Ammon's horn (tissue), 1 donor: ENCODE data around the gene KIAA0319L.

Source experiments
- DNase-seq: peaks from one replicate; pipeline ENCODE4 v3.0.0-alpha.2; 2016; ENCODE audit warnings: low spot score

Gene KIAA0319L

DNA sequence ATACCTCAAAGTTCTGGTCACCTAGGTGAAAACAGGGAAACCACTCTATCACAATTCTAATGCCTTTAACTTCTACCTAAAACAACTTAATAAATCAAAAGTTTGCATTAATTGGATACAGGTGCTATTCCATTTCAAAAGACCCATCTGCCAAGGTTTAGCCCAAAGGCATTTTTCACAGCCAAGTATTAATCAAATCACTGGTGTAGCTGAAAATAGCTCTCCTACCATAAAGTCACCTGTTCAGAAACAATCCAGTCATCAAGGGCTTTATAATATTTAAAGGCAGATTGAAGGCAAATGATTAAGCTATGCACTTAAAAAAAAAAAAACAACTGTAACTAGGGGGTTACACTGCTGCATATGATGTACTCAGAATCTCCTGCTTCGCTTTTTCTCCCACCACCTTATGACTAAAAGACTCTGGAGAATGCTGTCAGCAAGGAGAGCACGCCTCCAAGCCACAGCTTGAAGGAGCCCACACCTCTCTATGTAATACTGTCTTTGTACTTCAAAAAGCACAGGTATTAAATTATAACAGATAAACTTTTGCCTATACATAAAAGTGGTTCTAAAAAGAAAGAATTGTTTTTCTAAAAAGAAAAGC lies 20.5 kb downstream of the KIAA0319L start:
- no peak for DNase-seq

DNA sequence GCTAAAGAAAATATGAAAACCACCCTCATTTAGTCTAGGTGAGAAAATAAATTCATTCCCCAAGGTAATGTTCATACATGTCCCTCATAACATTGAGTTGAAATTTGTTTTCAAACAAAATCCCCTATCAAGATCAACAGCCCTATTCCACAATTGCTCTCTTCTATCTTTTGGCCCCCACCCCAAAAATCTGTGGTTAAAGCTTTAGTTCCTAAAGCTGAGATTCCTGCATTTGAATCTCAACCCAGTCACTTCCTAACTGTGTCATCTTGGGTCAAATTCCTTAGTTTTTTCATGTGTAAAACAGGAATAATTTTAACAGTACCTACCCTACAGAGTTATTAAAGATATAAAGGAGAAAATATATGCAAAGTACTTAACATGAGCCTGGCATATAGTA lies 22.0 kb downstream of the KIAA0319L start:
- DNase-seq = no peak

GRCh38 chr1:35533586-35533985 lies 23.6 kb downstream of the KIAA0319L start:
- no peak for DNase-seq

GRCh38 chr1:35532497-35533223 lies 24.5 kb downstream of the KIAA0319L start:
- DNase-seq = no peak

DNA sequence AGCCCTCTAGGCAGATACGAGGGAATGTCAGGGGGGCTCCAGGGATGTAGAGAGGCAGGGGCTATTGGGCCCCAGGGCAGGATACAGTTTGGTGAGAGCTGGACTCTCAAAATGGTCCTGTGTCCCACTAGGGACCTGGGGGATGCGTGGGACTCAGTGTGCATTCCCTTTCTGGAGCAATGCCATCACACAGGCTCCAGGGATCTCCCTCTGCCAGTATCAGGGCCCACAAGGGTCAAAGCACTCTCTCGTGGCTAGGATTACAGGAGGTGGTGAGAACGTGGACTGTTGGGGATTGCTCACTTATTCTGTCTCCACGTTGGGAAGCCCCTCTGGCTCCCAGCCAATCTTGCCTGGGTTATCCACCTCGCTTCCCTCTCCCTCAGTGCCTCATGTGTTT lies 25.8 kb downstream of the KIAA0319L start:
- no peak for DNase-seq

DNA sequence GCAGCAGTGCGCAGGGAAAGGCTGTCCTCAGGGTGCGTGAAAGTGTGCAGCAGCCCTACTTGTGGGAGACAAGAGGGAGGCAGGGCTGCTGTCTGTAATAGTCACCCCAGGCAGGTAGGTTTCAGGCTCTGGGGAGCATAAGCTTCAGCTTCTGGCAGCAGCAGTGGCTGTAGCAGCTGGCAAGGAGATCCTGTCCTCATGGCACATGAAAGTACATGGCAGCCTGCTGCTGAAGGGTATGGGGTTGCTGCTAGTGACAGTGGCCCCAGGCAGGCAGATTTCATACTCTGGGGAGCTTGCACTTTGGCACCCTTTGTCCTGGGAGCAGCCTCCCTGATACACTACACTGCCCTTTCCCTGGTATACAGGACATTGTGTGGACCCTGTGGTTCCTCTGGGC lies 26.3 kb downstream of the KIAA0319L start:
- no peak for DNase-seq

- DNase-seq = no peak
Measured at GRCh38 chr1:35530168-35530567, 27.0 kb downstream of the KIAA0319L start.

- DNase-seq = no peak
Measured at GRCh38 chr1:35524106-35524505, 33.1 kb downstream of the KIAA0319L start.

- DNase-seq = no peak
Measured at GRCh38 chr1:35519432-35519831, 37.8 kb downstream of the KIAA0319L start.

DNA sequence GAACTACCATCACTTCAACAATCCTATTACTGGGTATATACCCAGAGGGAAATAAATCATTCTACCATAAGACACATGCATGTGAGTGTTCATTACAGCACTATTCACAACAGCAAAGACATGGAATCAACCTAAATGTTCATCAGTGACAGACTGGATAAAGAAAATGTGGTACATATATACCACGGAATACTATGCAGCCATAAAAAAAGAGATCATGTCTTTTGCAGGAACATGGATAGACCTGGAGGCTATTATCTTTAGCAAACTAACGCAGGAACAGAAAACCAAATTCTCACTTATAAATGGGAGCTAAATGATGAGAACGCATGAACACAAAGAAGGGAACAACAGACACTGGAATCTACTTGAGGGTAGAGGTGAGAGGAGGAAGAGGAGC lies 39.0 kb downstream of the KIAA0319L start:
- no peak for DNase-seq

GRCh38 chr1:35511305-35511704 lies 45.9 kb downstream of the KIAA0319L start:
- no peak for DNase-seq

- DNase-seq = no peak
Measured at GRCh38 chr1:35509558-35509957, 47.6 kb downstream of the KIAA0319L start.

GRCh38 chr1:35507947-35508346 lies 49.3 kb downstream of the KIAA0319L start:
- DNase-seq = no peak

DNA sequence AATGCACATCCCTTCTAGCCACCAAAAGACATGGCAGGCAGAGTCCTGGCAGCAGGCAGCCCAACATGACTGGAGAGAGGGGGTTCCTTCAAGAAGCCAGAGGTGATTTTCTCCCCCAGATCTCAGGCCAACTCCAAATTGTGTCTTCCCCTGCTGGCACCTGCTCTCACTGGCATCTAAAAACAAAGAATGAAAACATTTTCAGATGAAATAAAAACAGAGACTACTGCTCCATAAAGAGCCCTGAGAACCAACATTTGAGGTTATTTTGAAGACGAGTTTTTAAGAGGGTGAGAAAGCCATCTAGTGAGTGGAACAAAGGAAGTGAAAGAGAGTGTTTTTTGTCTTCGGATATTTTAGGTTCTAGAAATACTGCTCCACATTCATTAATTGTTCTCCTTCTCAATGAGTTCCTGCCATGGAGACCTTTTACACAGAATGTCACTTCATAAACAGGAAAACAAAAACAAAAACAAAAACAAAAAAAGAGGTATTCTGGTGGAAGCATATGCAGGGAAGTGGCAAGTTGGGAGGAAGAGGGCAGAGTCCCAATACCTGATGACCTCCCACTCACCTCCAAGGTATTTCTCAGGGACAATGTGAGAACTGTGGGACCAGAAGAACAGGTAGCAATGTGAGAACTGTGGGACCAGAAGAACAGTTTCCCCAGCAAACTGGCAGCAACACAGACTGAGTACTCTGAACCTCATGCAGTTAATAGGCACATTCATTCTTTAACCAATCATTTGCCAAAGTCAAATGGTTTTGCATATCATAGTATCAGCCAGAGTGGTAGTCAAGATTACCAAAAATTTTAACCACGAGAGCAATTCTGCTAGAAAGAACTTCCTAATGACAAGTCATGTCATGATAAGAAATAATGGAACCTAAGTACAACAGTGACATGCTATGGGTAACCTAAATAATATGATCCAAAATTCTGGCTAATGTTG lies 50.0 kb downstream of the KIAA0319L start:
- DNase-seq = no peak

DNA sequence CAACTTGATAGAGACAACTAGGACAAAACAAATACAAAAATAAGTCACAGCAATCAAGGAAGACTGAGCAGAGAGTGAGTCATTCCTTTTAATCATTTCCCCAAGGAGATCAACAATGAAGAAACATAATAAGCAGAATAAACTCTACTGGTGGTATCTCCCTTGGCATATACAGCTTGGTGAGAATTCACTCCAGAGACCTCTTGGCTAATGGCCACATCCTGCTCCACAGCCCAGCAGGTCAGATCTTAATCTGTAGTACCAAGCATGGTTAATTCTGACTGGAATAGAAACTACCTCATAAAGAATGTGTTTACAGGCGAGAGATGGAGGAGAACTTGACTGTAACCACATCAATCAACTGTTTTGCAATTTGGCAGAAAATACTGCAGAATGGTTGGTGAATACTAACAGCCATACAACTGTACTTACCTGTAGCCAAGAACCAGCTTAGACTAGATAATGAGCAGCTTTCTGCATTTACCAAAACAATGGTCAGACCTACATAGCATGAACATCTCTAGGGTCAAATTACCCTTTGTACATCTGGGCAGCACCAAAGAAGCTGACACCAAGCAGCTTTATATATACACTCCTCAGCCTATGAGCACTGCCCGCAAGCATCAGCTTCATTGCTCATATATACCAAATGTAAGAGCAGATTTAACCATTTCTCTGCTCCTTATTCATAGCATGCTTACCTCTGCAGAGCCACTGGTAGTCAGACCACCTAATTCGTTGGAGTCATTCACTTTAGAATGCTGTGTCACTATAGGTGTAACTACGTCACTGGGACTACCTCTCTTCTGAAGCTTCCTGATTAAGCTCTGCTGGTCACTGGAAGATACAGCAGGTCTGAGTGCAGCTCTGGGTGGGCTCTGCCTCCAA lies 51.0 kb downstream of the KIAA0319L start:
- no peak for DNase-seq

GRCh38 chr1:35502242-35502641 lies 55.0 kb downstream of the KIAA0319L start:
- no peak for DNase-seq

DNA sequence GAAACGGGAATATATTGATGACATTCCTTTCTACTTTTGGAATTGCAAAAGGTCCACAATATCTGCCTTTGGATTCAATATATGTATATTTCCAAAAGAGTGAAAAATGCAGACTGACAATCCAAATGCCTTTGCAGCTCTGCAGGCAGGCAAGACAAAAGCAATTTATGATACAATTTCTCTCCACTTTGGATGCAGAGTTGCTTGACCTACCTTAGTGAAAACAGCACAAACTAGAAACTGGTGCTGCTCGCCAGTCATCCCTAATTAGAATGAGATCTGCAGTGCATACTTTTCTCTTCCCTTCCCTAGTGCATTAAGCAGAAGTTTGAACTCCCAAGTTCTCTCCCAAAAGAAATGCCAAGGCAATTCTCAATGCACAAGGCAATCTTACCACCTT lies 56.8 kb downstream of the KIAA0319L start:
- no peak for DNase-seq

DNA sequence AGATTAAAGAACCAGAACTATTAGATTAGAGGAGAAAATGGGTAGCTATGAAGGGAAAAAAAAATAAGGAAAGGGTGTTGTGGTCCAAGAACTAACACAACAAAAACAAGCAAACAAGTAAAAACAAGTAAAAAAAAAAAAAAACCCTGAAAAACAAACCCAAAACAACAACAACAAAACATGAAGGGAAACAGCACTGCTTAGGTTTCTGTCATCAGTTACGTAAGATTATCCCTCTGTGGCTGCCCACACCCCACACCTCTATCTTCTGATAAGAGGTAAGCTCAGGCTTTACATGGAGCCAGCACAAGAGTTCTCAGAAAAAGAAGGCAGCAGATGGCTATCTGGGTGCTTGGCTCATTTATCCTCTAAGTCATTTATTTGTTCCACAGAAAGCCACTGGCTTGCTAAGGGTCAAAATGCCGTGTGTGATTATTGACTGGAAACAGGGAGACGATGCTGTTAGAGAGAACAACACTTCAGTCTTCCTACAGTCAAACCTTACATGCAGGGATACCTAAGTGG lies 57.5 kb downstream of the KIAA0319L start:
- no peak for DNase-seq

DNA sequence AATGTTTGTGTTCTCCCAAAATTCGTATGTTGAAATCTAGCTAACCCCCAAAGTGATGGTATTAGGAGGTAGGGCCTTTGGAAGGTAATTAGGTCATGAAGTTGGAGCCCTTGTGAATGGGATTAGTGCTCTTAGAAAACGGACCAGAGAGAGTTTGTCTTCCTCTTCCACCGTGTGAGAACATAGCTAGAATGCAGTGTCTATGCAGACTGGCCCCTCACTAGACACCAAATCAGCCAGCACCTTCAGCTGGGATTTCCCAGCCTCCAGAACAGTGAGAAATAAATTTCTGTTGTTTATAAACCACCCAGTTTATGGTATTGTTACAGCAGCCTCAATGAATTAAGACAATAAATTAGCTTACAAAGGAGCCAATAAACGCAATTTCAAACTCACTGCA lies 58.0 kb downstream of the KIAA0319L start:
- no peak for DNase-seq

GRCh38 chr1:35497571-35497970 lies 59.6 kb downstream of the KIAA0319L start:
- no peak for DNase-seq

DNA sequence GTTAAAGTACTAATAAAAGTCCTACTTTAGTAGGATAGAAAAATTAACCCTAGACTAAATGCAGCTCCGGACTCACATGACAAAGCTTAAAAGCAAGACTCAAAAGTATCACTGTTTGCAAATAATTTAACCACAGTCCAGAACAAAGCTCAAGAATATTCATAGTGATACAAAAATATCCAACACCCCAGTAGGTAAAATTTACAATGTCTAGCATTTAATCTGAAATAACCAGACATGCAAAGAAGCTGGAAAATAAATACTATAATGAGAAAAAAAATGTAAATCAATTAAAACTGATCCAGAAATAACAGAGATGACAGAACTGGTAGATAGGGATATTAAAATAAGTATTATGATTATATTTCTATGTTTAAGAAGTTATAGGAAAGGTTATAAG lies 67.0 kb downstream of the KIAA0319L start:
- no peak for DNase-seq

DNA sequence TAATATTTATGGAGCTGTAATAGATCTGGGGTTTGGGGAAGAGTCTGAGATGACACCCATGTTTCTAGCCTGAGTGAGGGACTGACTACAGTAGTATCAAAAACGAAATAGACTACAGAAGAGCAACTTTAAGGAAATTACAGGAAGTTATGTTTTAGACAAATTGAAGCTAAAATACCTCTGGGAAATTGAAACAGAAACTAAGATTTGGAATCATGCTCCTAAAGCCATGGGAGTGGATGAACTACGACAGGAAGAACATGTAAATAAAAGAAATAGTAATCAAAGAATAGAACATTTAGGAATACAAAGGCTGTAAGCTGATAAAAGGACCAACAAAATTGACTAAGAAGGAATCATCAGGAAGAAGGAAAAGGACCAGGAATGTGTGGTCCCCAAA lies 68.9 kb downstream of the KIAA0319L start:
- DNase-seq = no peak
